GM23338 (cell line): ENCODE measurements around the gene NEMP1. TPM values are rescaled to one million over a fixed set of nuclear protein-coding genes. Genes with fewer than 3 reads are reported as not detected.

ENCODE experiments used
- ATAC-seq: fragments of 200-7000 bp; cut with Tn5 transposase; 3 replicates; pipeline ENCODE4 v1.9.1; 2020
- DNase-seq: peaks from one replicate; pipeline ENCODE4 v3.0.0-alpha.2; 2015; ENCODE audit warnings: low spot score
- H2AFZ ChIP-seq: fragments of 200-600 bp; sonication (generic); 2 replicates; pipeline ENCODE4 v1.8.0; 2016; ENCODE audit warnings: antibody characterized with exemption, mild to moderate bottlenecking, moderate library complexity
- H3F3A ChIP-seq: fragments of 200-600 bp; sonication (generic); replicated peaks from 2 replicates; pipeline ENCODE4 v1.8.0; 2017; ENCODE audit warnings: antibody characterized with exemption, mixed run types, low read depth
- H3K27ac ChIP-seq: fragments of 200-600 bp; sonication (generic); 2 replicates; pipeline ENCODE4 v1.6.1; 2016; ENCODE audit warnings: low read depth
- H3K27me3 ChIP-seq: fragments of 200-600 bp; sonication (generic); 2 replicates; pipeline ENCODE4 v1.8.0; 2016; ENCODE audit warnings: mild to moderate bottlenecking, mixed run types, moderate library complexity; ENCODE audit not compliant: insufficient read depth
- H3K36me3 ChIP-seq: fragments of 200-600 bp; sonication (generic); 2 replicates; pipeline ENCODE4 v1.8.0; 2016; ENCODE audit warnings: mild to moderate bottlenecking; ENCODE audit not compliant: insufficient read depth
- H3K4me1 ChIP-seq: fragments of 200-600 bp; sonication (generic); 2 replicates; pipeline ENCODE4 v1.8.0; 2016; ENCODE audit warnings: mild to moderate bottlenecking, moderate library complexity; ENCODE audit not compliant: insufficient read depth
- H3K4me2 ChIP-seq: fragments of 200-600 bp; sonication (generic); 2 replicates; pipeline ENCODE4 v1.7.1; 2017; ENCODE audit warnings: mixed run types
- H3K4me3 ChIP-seq: fragments of 200-600 bp; sonication (generic); 2 replicates; pipeline ENCODE4 v1.6.1; 2016; ENCODE audit warnings: mixed run types
- H3K79me2 ChIP-seq: fragments of 200-600 bp; sonication (generic); replicated peaks from 2 replicates; pipeline ENCODE4 v1.8.0; 2017; ENCODE audit warnings: mild to moderate bottlenecking; ENCODE audit not compliant: insufficient read depth
- H3K9me2 ChIP-seq: fragments of 200-600 bp; sonication (generic); 2 replicates; pipeline ENCODE4 v1.8.0; 2017; ENCODE audit not compliant: insufficient read depth
- H4K20me1 ChIP-seq: fragments of 200-600 bp; sonication (generic); replicated peaks from 2 replicates; pipeline ENCODE4 v1.8.0; 2017; ENCODE audit warnings: mild to moderate bottlenecking; ENCODE audit not compliant: insufficient read depth
- H3K27ac Mint-ChIP-seq: 2 replicates; pipeline ENCODE4 v1.8.0; 2020; ENCODE audit warnings: inconsistent platforms, mild to moderate bottlenecking, moderate library complexity, mixed read lengths
- H3K27me3 Mint-ChIP-seq: 3 replicates; pipeline ENCODE4 v1.8.0; 2022; ENCODE audit warnings: low read depth, mild to moderate bottlenecking, moderate library complexity, mixed read lengths, inconsistent platforms; ENCODE audit not compliant: insufficient read depth, poor library complexity
- H3K36me3 Mint-ChIP-seq: 3 replicates; pipeline ENCODE4 v1.8.0; 2021; ENCODE audit warnings: low read depth, mild to moderate bottlenecking, inconsistent platforms, moderate library complexity, mixed read lengths
- H3K4me1 Mint-ChIP-seq: 3 replicates; pipeline ENCODE4 v1.8.0; 2020; ENCODE audit warnings: mild to moderate bottlenecking, inconsistent platforms, mixed read lengths
- H3K4me3 Mint-ChIP-seq: 3 replicates; pipeline ENCODE4 v1.8.0; 2021; ENCODE audit warnings: moderate library complexity, mild to moderate bottlenecking, inconsistent platforms, mixed read lengths
- H3K9me3 Mint-ChIP-seq: 3 replicates; pipeline ENCODE4 v1.8.0; 2020; ENCODE audit warnings: moderate library complexity, mild to moderate bottlenecking, inconsistent platforms, mixed read lengths
- CREB1 ChIP-seq: fragments of 250-450 bp; sonication (Bioruptor Pico); IDR thresholded peaks from 2 replicates; pipeline ENCODE4 v1.5.0; 2020; ENCODE audit warnings: low read depth, mild to moderate bottlenecking, moderate library complexity
- CTCF ChIP-seq, 2 experiments: fragments of 200-600 bp in 1 of 2; sonication (generic) in 1 of 2; conservative IDR thresholded peaks; 2 replicates each; pipeline versions ENCODE4 v1.5.1 to v1.6.1; 2016 to 2017; ENCODE audit warnings: antibody characterized with exemption in 2 of 2, low read depth in 2 of 2, mild to moderate bottlenecking in 2 of 2, moderate library complexity in 1 of 2
- ETS1 ChIP-seq: IDR thresholded peaks from 2 replicates; pipeline ENCODE4 v1.6.1; 2016; ENCODE audit warnings: antibody characterized with exemption
- EZH2phosphoT487 ChIP-seq: fragments of 200-600 bp; sonication (generic); IDR thresholded peaks from one replicate; pipeline ENCODE4 v1.8.1; 2018; ENCODE audit warnings: antibody characterized with exemption; ENCODE audit not compliant: unreplicated experiment
- JUNB ChIP-seq: IDR thresholded peaks from one replicate; pipeline ENCODE4 v1.6.1; 2016; ENCODE audit warnings: antibody characterized with exemption; ENCODE audit not compliant: unreplicated experiment
- NANOG ChIP-seq: IDR thresholded peaks from 2 replicates; pipeline ENCODE4 v1.6.1; 2016; ENCODE audit warnings: antibody characterized with exemption, borderline replicate concordance
- STAT1 ChIP-seq: IDR thresholded peaks from one replicate; pipeline ENCODE4 v1.6.1; 2016; ENCODE audit warnings: antibody characterized with exemption; ENCODE audit not compliant: unreplicated experiment
- ZNF114 ChIP-seq: fragments of 250-450 bp; sonication (Bioruptor Pico); IDR thresholded peaks from 2 replicates; pipeline ENCODE4 v1.5.0; 2020; ENCODE audit warnings: mild to moderate bottlenecking, moderate library complexity
- ZNF331 ChIP-seq: fragments of 250-450 bp; sonication (Bioruptor Pico); IDR thresholded peaks from 2 replicates; pipeline ENCODE4 v1.5.0; 2020; ENCODE audit warnings: low read depth, mild to moderate bottlenecking, moderate library complexity
- ZNF462 ChIP-seq: fragments of 250-450 bp; sonication (Bioruptor Pico); IDR thresholded peaks from 2 replicates; pipeline ENCODE4 v1.5.0; 2020; ENCODE audit warnings: mild to moderate bottlenecking, moderate library complexity
- polyA plus RNA-seq: library from polyadenylated mRNA; unstranded; fragments of >200 nt; fragmentation: Nextera tagmentation; extraction: Ambion mirVana; gene quantifications from 2 replicates; pipeline ENCODE4 v1.2.1, GENCODE V29; 2016
- total RNA-seq: library from RNA; depleted of rRNA; stranded (reverse); fragments of >200 nt; shearing (Covaris generic); gene quantifications from 2 replicates; pipeline ENCODE4 v1.2.3, GENCODE V29; 2014

NEMP1 gene
- total and polyA plus RNA-seq, 2 experiments from 2014 or later, result 11.9 to 35.0 TPM

GRCh38 chr12:57006809-57007475 is 71.6 kb downstream of the NEMP1 start:
- peaks cover 6% of the 10 kb centered on the region; the same call in 1 of the 2 replicates for H4K20me1 ChIP-seq
- H3K27me3 Mint-ChIP-seq, result peaks cover 5% of the 10 kb centered on the region
- H3K27ac ChIP-seq, result no peak overlapping the region
- H3K4me2 ChIP-seq, result peak overlapping the region; percentile 68
- H3K4me3 ChIP-seq, result peak overlapping the region; percentile 46; the same call in 1 of the 2 replicates
- H3K9me2 ChIP-seq, result no peaks in the 10 kb centered on the region
- peaks cover 7% of the 10 kb centered on the region; the same call in 1 of the 2 replicates for H3F3A ChIP-seq
- H3K36me3 ChIP-seq, result peaks cover 24% of the 10 kb centered on the region
- H3K27me3 ChIP-seq, result no peaks in the 10 kb centered on the region
- no peak for TF ChIP-seq EZH2phosphoT487
- TF ChIP-seq JUNB, result no peak
- no peak for TF ChIP-seq CREB1
- no peak for TF ChIP-seq STAT1
- no peak for TF ChIP-seq NANOG
- no peak for TF ChIP-seq CTCF (conservative IDR thresholded peaks at IDR 0.05; ENCODE audit: low read depth in 2 of 2)
- no peak for TF ChIP-seq ZNF114 (CRISPR knock-in tag)
- no peak for TF ChIP-seq ETS1
- TF ChIP-seq ZNF331 (CRISPR knock-in tag), result no peak
- no peak for TF ChIP-seq ZNF462
- ATAC-seq (no peak), DNase-seq (no peak)
- H3K4me1 Mint-ChIP-seq, result peaks cover 49% of the 10 kb centered on the region
- peaks cover 30% of the 10 kb centered on the region for H3K36me3 Mint-ChIP-seq
- peak overlapping the region; percentile 95; the same call in 1 of the 2 replicates for H2AFZ ChIP-seq
- H3K9me3 Mint-ChIP-seq, result no peaks in the 10 kb centered on the region
- peaks cover 34% of the 10 kb centered on the region for H3K79me2 ChIP-seq
- H3K4me1 ChIP-seq, result peaks cover 44% of the 10 kb centered on the region
- no peak overlapping the region for H3K27ac Mint-ChIP-seq
- peak overlapping the region; percentile 70 for H3K4me3 Mint-ChIP-seq
